Hepatocyte (in vitro differentiated cells): ENCODE data around the gene GHR. TPM values are rescaled to one million over a fixed set of nuclear protein-coding genes. Genes with fewer than 3 reads are reported as not detected.

ENCODE experiments used
- DNase-seq: peaks from one replicate; pipeline ENCODE4 v3.0.0-alpha.2; 2016; ENCODE audit warnings: low spot score
- H2AFZ ChIP-seq: fragments of 200-600 bp; sonication (generic); 2 replicates; pipeline ENCODE4 v1.6.0; 2016; ENCODE audit warnings: antibody characterized with exemption, mild to moderate bottlenecking
- H3K27ac ChIP-seq: fragments of 200-600 bp; sonication (generic); 2 replicates; pipeline ENCODE4 v1.5.1; 2016; ENCODE audit warnings: mild to moderate bottlenecking
- H3K27me3 ChIP-seq: fragments of 200-600 bp; sonication (generic); 2 replicates; pipeline ENCODE4 v1.6.1; 2016
- H3K36me3 ChIP-seq: fragments of 200-600 bp; sonication (generic); replicated peaks from 2 replicates; pipeline ENCODE4 v1.5.1; 2016; ENCODE audit warnings: low read depth; ENCODE audit not compliant: insufficient read depth
- H3K4me1 ChIP-seq: fragments of 200-600 bp; sonication (generic); 2 replicates; pipeline ENCODE4 v1.5.1; 2016; ENCODE audit warnings: mild to moderate bottlenecking, moderate library complexity; ENCODE audit not compliant: insufficient read depth
- H3K4me2 ChIP-seq: fragments of 200-600 bp; sonication (generic); 2 replicates; pipeline ENCODE4 v1.6.0; 2016
- H3K4me3 ChIP-seq: fragments of 200-600 bp; sonication (generic); 2 replicates; pipeline ENCODE4 v1.5.1; 2016; ENCODE audit warnings: mild to moderate bottlenecking
- H3K79me2 ChIP-seq: fragments of 200-600 bp; sonication (generic); 2 replicates; pipeline ENCODE4 v1.6.0; 2017; ENCODE audit warnings: mild to moderate bottlenecking
- H3K9me2 ChIP-seq: fragments of 200-600 bp; sonication (generic); replicated peaks from 2 replicates; pipeline ENCODE4 v1.6.0; 2017; ENCODE audit warnings: mild to moderate bottlenecking; ENCODE audit not compliant: insufficient read depth
- H3K9me3 ChIP-seq: fragments of 200-600 bp; sonication (generic); 2 replicates; pipeline ENCODE4 v1.5.1; 2016; ENCODE audit warnings: low read depth, mild to moderate bottlenecking
- H4K20me1 ChIP-seq: fragments of 200-600 bp; sonication (generic); 2 replicates; pipeline ENCODE4 v1.6.0; 2016; ENCODE audit warnings: mild to moderate bottlenecking; ENCODE audit not compliant: insufficient read depth, poor library complexity, severe bottlenecking
- CTCF ChIP-seq: fragments of 200-600 bp; sonication (generic); IDR thresholded peaks from 2 replicates; pipeline ENCODE4 v1.5.1; 2016; ENCODE audit warnings: antibody characterized with exemption, mild to moderate bottlenecking; ENCODE audit not compliant: poor library complexity
- EZH2 ChIP-seq: fragments of 200-600 bp; sonication (generic); IDR thresholded peaks from 2 replicates; pipeline ENCODE4 v1.6.1; 2016; ENCODE audit warnings: antibody characterized with exemption, mild to moderate bottlenecking, borderline replicate concordance
- EZH2phosphoT487 ChIP-seq: fragments of 200-600 bp; sonication (generic); IDR thresholded peaks from one replicate; pipeline ENCODE4 v1.6.1; 2018; ENCODE audit warnings: antibody characterized with exemption, mild to moderate bottlenecking, low read depth, moderate library complexity; ENCODE audit not compliant: unreplicated experiment, severe bottlenecking
- WGBS: methylation state at CpG from one replicate; pipeline ENCODE4 v1.1.6; 2016; ENCODE audit warnings: low lambda C conversion rate; ENCODE audit errors: missing lambda C conversion rate; 5-methylcytosine and 5-hydroxymethylcytosine counted together
- polyA plus RNA-seq: library from polyadenylated mRNA; unstranded; fragments of >200 nt; fragmentation: Nextera tagmentation; extraction: Ambion mirVana; gene quantifications from 2 replicates; pipeline ENCODE4 v1.2.1, GENCODE V29; 2016
- total RNA-seq: library from RNA; depleted of rRNA; stranded (reverse); fragments of >200 nt; gene quantifications from 2 replicates; pipeline ENCODE4 v1.2.3, GENCODE V29; 2014

The GHR gene
- total and polyA plus RNA-seq, 2 experiments from 2014 or later, result 14.4 to 24.3 TPM

DNA sequence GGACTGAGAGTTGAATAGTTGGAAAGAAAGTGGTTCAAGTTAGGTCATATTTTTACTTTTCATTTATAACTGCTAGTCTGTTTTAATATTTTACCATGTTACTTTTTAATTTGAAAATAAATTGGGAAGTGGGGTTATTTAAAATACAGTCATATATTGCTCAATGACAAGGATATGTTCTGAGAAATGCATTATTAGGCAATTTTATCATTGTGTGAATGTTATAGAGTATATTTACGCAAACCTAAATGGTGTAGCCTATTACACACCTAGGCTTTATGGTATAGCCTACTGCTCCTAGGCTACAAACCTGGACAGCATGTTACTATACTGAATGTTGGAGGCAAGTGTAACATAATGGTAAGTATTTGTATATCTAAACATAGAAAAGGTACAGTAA lies 338.6 kb downstream of the GHR start:
- no peaks in the 10 kb centered on the region for H3K4me1 ChIP-seq
- TF ChIP-seq EZH2 (no peak), CTCF (no peak)
- no peak overlapping the region for H2AFZ ChIP-seq
- no peak overlapping the region for H3K4me2 ChIP-seq
- no peak overlapping the region for H3K27ac ChIP-seq
- DNase-seq, result no peak
- H3K9me2 ChIP-seq, result no peaks in the 10 kb centered on the region
- no peaks in the 10 kb centered on the region for H3K79me2 ChIP-seq
- H3K36me3 ChIP-seq, result no peaks in the 10 kb centered on the region
- no peaks in the 10 kb centered on the region for H3K9me3 ChIP-seq
- H4K20me1 ChIP-seq, result no peaks in the 10 kb centered on the region
- no peak overlapping the region for H3K4me3 ChIP-seq
- 93% methylated on average over 1 of the region's 1 CpG for WGBS
- H3K27me3 ChIP-seq, result no peaks in the 10 kb centered on the region

DNA sequence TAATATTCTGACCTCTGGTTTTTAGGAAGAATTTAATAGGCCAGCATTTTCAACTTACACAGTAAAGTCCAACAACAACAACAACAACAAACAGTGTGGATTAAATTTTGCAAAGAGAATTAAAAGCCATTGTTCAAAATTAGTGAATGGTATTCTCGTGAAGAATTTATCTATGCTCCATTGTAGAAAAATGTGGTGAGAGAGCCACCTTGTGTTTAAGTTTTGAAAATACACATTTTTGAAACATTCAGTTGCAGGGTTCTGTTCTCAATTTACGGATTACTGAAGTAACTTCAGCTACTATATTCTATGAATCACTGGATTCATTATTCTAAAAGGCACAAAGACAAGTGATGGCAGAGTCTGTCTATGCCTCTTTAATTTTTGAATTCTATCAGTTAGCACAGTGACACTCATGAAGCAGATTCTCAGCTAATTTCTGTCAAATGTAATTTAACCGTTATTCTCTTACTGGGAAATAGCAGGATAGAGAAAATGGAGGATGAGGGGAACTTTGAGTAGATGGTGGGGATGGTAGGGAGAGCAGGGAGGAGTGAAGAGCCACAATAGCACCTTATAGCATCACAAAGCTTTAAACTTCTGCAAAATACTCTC lies 344.4 kb downstream of the GHR start:
- peak; percentile 49 for DNase-seq
- H4K20me1 ChIP-seq, result no peaks in the 10 kb centered on the region
- H3K36me3 ChIP-seq, result no peaks in the 10 kb centered on the region
- H3K79me2 ChIP-seq, result no peaks in the 10 kb centered on the region
- no peaks in the 10 kb centered on the region for H3K9me2 ChIP-seq
- H3K4me1 ChIP-seq, result no peaks in the 10 kb centered on the region
- H3K9me3 ChIP-seq, result no peaks in the 10 kb centered on the region
- 36% methylated on average over 3 of the region's 3 CpGs for WGBS
- no peak overlapping the region for H2AFZ ChIP-seq
- H3K4me3 ChIP-seq, result no peak overlapping the region
- H3K27ac ChIP-seq, result no peak overlapping the region
- TF ChIP-seq CTCF (peak; percentile 75), EZH2phosphoT487 (no peak), EZH2 (no peak)
- H3K4me2 ChIP-seq, result no peak overlapping the region
- H3K27me3 ChIP-seq, result no peaks in the 10 kb centered on the region

DNA sequence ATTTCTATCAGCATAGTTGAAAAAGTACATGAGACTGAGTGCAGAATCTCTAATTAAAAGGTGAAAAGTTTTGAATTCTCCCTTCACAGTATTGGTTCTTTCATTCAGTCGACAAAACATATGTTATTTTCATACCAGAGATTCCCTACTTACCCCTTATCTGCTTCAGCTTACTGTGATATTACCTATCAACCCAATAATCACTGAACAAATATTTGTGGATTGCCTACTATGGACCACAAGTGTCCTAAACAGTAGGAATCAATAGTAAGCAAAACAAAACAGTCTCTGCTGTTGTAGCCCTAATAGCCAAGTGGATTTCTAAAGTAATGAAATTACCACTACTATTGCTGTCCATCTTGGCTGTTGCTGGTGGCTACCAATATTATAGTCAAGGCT lies 344.9 kb downstream of the GHR start:
- no peak overlapping the region for H3K4me2 ChIP-seq
- no peak overlapping the region for H3K27ac ChIP-seq
- H3K79me2 ChIP-seq, result no peaks in the 10 kb centered on the region
- TF ChIP-seq EZH2phosphoT487 (no peak), CTCF (no peak), EZH2 (no peak)
- no peak overlapping the region for H3K4me3 ChIP-seq
- no peak for DNase-seq
- 28% methylated on average over 1 of the region's 1 CpG for WGBS
- H3K9me3 ChIP-seq, result no peaks in the 10 kb centered on the region
- no peak overlapping the region for H2AFZ ChIP-seq
- H4K20me1 ChIP-seq, result no peaks in the 10 kb centered on the region
- H3K27me3 ChIP-seq, result no peaks in the 10 kb centered on the region
- H3K36me3 ChIP-seq, result no peaks in the 10 kb centered on the region
- H3K9me2 ChIP-seq, result no peaks in the 10 kb centered on the region
- no peaks in the 10 kb centered on the region for H3K4me1 ChIP-seq

DNA sequence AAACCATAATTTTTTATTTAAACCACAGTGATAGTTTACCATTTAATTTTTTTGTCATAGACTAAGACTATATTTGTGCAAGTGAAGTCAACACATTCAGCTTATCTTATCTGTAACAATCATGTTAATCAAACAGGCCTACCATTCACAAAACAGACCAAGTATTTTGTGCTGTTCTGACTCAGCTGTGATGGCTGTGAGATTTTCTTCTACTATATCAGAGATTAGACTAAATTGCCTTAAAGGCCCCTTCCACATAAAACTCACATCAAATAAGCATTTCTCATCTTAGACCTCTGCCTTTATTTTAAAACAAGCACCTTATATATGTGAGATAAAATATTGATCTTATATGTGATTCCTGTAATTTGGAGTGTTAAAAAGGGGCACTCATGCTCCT lies 346.8 kb downstream of the GHR start:
- no peak overlapping the region for H3K27ac ChIP-seq
- DNase-seq, result no peak
- H3K79me2 ChIP-seq, result no peaks in the 10 kb centered on the region
- H2AFZ ChIP-seq, result no peak overlapping the region
- H3K4me3 ChIP-seq, result no peak overlapping the region
- no peaks in the 10 kb centered on the region for H4K20me1 ChIP-seq
- H3K9me3 ChIP-seq, result no peaks in the 10 kb centered on the region
- H3K27me3 ChIP-seq, result no peaks in the 10 kb centered on the region
- H3K9me2 ChIP-seq, result no peaks in the 10 kb centered on the region
- no peaks in the 10 kb centered on the region for H3K36me3 ChIP-seq
- no peak for TF ChIP-seq CTCF
- no peak for TF ChIP-seq EZH2
- no peak for TF ChIP-seq EZH2phosphoT487
- H3K4me1 ChIP-seq, result no peaks in the 10 kb centered on the region
- no peak overlapping the region for H3K4me2 ChIP-seq
